ENCODE results near the gene STXBP2. TPM values are rescaled to one million over a fixed set of nuclear protein-coding genes. Genes with fewer than 3 reads are reported as not detected.

The STXBP2 gene
- total RNA-seq, 1 experiment from 2014 or later = 92.5 TPM

DNA sequence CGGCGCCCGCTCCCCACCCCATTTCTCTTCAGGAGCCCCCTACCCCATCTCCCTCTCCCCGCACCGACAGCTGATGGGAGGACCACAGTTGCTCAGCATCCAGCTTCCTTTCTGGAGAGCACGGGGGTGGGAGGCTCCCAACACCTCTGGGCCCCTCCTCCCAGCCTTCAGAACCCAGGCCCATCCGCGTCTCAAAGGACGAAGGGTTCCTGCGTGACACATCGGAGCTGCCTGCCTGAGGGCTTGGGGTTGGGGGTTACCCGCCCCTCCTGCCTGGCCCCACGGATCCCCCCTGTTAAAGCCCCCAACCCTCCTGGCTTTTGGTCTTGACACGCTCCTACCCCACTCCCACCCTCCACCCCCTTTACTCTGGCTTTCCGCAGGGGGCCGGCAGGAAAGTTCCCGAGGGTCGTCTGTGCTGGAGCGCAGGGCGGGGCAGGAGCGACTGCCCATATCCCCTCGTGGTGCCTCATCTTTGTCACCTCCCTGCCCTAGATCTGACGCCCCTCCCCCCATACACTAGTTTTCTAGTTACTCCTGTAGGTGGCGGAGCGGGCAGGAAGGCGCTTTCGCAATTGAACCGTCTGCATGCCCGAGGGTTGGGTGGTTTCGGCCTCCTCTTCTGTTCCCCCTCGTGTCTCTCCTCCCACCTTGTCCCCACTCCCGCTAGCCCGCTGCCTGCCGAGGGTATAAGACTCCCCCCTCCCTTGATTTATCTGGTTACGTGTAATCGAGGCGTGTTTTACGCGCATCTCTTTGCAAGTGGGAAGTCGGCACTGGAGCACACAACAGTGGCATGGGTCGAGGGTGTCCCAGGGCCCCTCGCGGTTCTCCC is 44.6 kb downstream of the STXBP2 start:
- no peak overlapping the region for H2BK12ac ChIP-seq (ENCODE audit: insufficient read length, low read depth, low read length)
- H3K4me2 ChIP-seq (ENCODE audit: insufficient read depth, insufficient read length, low read length) = peak overlapping the region; percentile 60
- Mint-ChIP-seq H3K27me3 (ENCODE audit: low read depth) (peaks cover 38% of the 10 kb centered on the region), H3K4me3 (peak overlapping the region; percentile 86 to 89), H3K27ac (peak overlapping the region; percentile 23 to 52 (median 28); a peak in 2 of 7 replicates), H3K9me3 (no peaks in the 10 kb centered on the region; a peak in 1 of 5 replicates), H3K4me1 (peaks cover 21 to 33% of the 10 kb centered on the region in 2 experiments), H3K36me3 (ENCODE audit: insufficient read depth in 1 of 3, low read depth in 3 of 3) (peaks cover 6 to 23% (median 16%) of the 10 kb centered on the region in 3 experiments)
- H3K14ac ChIP-seq (ENCODE audit: insufficient read depth, low read length) = no peak overlapping the region
- peak overlapping the region; percentile 69 for H3K18ac ChIP-seq (ENCODE audit: insufficient read length, low read depth, low read length)
- peak; percentile 65 for TF ChIP-seq CTCF (conservative IDR thresholded peaks at IDR 0.05)
- no peak overlapping the region for H2AK5ac ChIP-seq (ENCODE audit: insufficient read length, low read length)
- H3K4me1 ChIP-seq (ENCODE audit: insufficient read depth, low read length) = no peaks in the 10 kb centered on the region
- no peak overlapping the region for H4K8ac ChIP-seq (replicated peaks; ENCODE audit: insufficient read length, low read depth, low read length)
- no peak overlapping the region for H2BK20ac ChIP-seq (ENCODE audit: low read depth, low read length, poor library complexity, severe bottlenecking)
- H2BK15ac ChIP-seq (ENCODE audit: low read depth, low read length) = no peak overlapping the region
- H3K4ac ChIP-seq (ENCODE audit: low read depth, low read length) = no peak overlapping the region
- no peaks in the 10 kb centered on the region for H3K9me3 ChIP-seq (ENCODE audit: control insufficient read depth, low read depth, low read length)
- H3K27me3 ChIP-seq (ENCODE audit: insufficient read depth, low read length) = no peaks in the 10 kb centered on the region
- no peak overlapping the region for H3K23ac ChIP-seq (ENCODE audit: insufficient read length, low read depth, low read length)
- H4K5ac ChIP-seq (ENCODE audit: insufficient read length, low read depth, low read length) = no peak overlapping the region
- H2AFZ ChIP-seq (ENCODE audit: low read length) = no peak overlapping the region
- H3K27ac ChIP-seq (ENCODE audit: insufficient read length, low read depth, low read length) = no peak overlapping the region
- H3K56ac ChIP-seq (ENCODE audit: insufficient read length, low read depth, low read length) = no peak overlapping the region
- H4K20me1 ChIP-seq (ENCODE audit: control insufficient read depth, insufficient read depth, insufficient read length) = no peaks in the 10 kb centered on the region
- no peak overlapping the region for H3T11ph ChIP-seq (ENCODE audit: low read length)
- no peak overlapping the region for H4K91ac ChIP-seq (ENCODE audit: insufficient read length, low read depth, low read length)
- H2BK120ac ChIP-seq (ENCODE audit: low read depth, low read length, poor library complexity, severe bottlenecking) = no peak overlapping the region
- peaks cover 7% of the 10 kb centered on the region for H3K23me2 ChIP-seq (ENCODE audit: insufficient read length, low read depth, low read length, poor library complexity, severe bottlenecking)
- H3K79me1 ChIP-seq (ENCODE audit: insufficient read depth, low read depth, low read length, poor library complexity, severe bottlenecking) = no peaks in the 10 kb centered on the region
- no peak overlapping the region for H2BK5ac ChIP-seq (ENCODE audit: insufficient read length, low read length)
- no peak overlapping the region for H3K9ac ChIP-seq (ENCODE audit: extremely low read depth, insufficient read length, low read length)
- no CpG with 5 or more reads among the region's 43 CpGs for WGBS (ENCODE audit: extremely low coverage, insufficient read length, low lambda C conversion rate)
- DNase-seq = peak; percentile 88
- no peaks in the 10 kb centered on the region for H3K79me2 ChIP-seq (ENCODE audit: insufficient read depth, low read length)
